HepG2 (cell line): ENCODE measurements around the gene ITPR1. TPM values are rescaled to one million over a fixed set of nuclear protein-coding genes. Genes with fewer than 3 reads are reported as not detected.

ENCODE experiments used
- ATAC-seq: fragments of 200-7000 bp; cut with Tn5 transposase; 3 replicates; pipeline ENCODE4 v1.9.1; 2020; ENCODE audit warnings: mild to moderate bottlenecking, moderate library complexity
- BruUV-seq: library from RNA; stranded (reverse); fragments of 400-500 nt; replicated peaks from 2 replicates; lab custom pipeline; 2021; lab: Mats Ljungman, UMichigan
- CTCF ChIA-PET: fragments of 300-600 bp; formaldehyde crosslinking; extraction: SDS; loops from one replicate; lab custom pipeline; 2021; ENCODE audit warnings: low total read pairs, inconsistent platforms, low intra/inter-chr PET ratio; lab: Yijun Ruan, JAX
- POLR2A ChIA-PET: fragments of 350-600 bp; sonication (Branson Sonifier 250); formaldehyde crosslinking; loops from one replicate; lab custom pipeline; 2020; ENCODE audit warnings: antibody characterized with exemption, inconsistent platforms; lab: Yijun Ruan, JAX
- DNase-seq: peaks from one replicate; pipeline ENCODE4 v3.0.0-alpha.2; 2015; ENCODE audit warnings: low spot score
- FAIRE-seq: peaks from 3 replicates; lab custom pipeline; 2011; peaks lifted over from hg19 to GRCh38; lab: Jason Lieb, UNC
- H2AFZ ChIP-seq: one replicate; pipeline ENCODE4 v1.6.1; 2011; ENCODE audit warnings: low read length, inconsistent platforms
- H3K27ac ChIP-seq: fragments of 300-600 bp; 3 replicates; pipeline ENCODE4 v1.8.0; 2011; ENCODE audit warnings: mixed run types, mild to moderate bottlenecking, mixed read lengths, low read length, inconsistent platforms; ENCODE audit not compliant: insufficient read depth; ENCODE audit errors: extremely low read length
- H3K27me3 ChIP-seq, 2 experiments: fragments of 200-600 bp in 1 of 2; 2 replicates in 1 of 2; 3 replicates in 1 of 2; pipeline versions ENCODE4 v1.6.0 to v1.8.0; 2011; ENCODE audit warnings: low read length in 2 of 2, mild to moderate bottlenecking in 2 of 2, moderate library complexity in 2 of 2, inconsistent platforms in 1 of 2; ENCODE audit not compliant: insufficient read depth in 2 of 2, control insufficient read depth in 1 of 2
- H3K36me3 ChIP-seq, 2 experiments: fragments of 200-600 bp in 1 of 2; replicated peaks in 1 of 2; 2 replicates in 1 of 2; 3 replicates in 1 of 2; pipeline versions ENCODE4 v1.5.1 to v1.8.0; 2011; ENCODE audit warnings: low read length in 2 of 2, inconsistent platforms in 1 of 2; ENCODE audit not compliant: insufficient read depth in 2 of 2, control insufficient read depth in 1 of 2
- H3K4me1 ChIP-seq: 2 replicates; pipeline ENCODE4 v1.5.1; 2012; ENCODE audit warnings: low read length, inconsistent platforms; ENCODE audit not compliant: insufficient read depth
- H3K4me2 ChIP-seq: 2 replicates; pipeline ENCODE4 v1.6.0; 2011; ENCODE audit warnings: low read depth, low read length, inconsistent platforms
- H3K4me3 ChIP-seq, 3 experiments: fragments of 200-600 bp in 1 of 3; sonication (generic), shearing (Covaris generic) in 1 of 3; replicated peaks in 1 of 3; 2 replicates each; pipeline ENCODE4 v1.5.1; 2011 to 2016; ENCODE audit warnings: low read length in 3 of 3, inconsistent platforms in 2 of 3, low read depth in 2 of 3, mild to moderate bottlenecking in 2 of 3, control low read depth in 1 of 3, mixed read lengths in 1 of 3; ENCODE audit not compliant: insufficient read depth in 1 of 3
- H3K79me2 ChIP-seq: one replicate; pipeline ENCODE4 v1.6.1; 2011; ENCODE audit warnings: low read length, inconsistent platforms; ENCODE audit not compliant: insufficient read depth
- H3K9ac ChIP-seq: 2 replicates; pipeline ENCODE4 v1.6.0; 2011; ENCODE audit warnings: mild to moderate bottlenecking, low read depth, low read length, inconsistent platforms; ENCODE audit not compliant: insufficient read depth
- H3K9me3 ChIP-seq: 2 replicates; pipeline ENCODE4 v1.5.1; 2012; ENCODE audit warnings: mild to moderate bottlenecking, low read length
- H4K20me1 ChIP-seq: 2 replicates; pipeline ENCODE4 v1.6.0; 2011; ENCODE audit warnings: inconsistent platforms, mild to moderate bottlenecking, low read length, moderate library complexity; ENCODE audit not compliant: insufficient read depth
- BRCA1 ChIP-seq: sonication (generic); formaldehyde crosslinking; IDR thresholded peaks from 2 replicates; pipeline ENCODE4 v1.4.0; 2020; ENCODE audit warnings: missing genetic modification reagents
- CBX5 ChIP-seq: sonication (generic); formaldehyde crosslinking; IDR thresholded peaks from 2 replicates; pipeline ENCODE4 v1.4.0; 2020; ENCODE audit warnings: missing genetic modification reagents, borderline replicate concordance
- ETV5 ChIP-seq: IDR thresholded peaks from 2 replicates; pipeline ENCODE4 v1.6.1; 2018; ENCODE audit warnings: missing biosample characterization, missing genetic modification reagents, inconsistent platforms, borderline replicate concordance
- GTF3A ChIP-seq: sonication (generic); formaldehyde crosslinking; conservative IDR thresholded peaks from 2 replicates; pipeline ENCODE4 v1.4.0; 2020; ENCODE audit warnings: mild to moderate bottlenecking, missing genetic modification reagents
- HNF4G ChIP-seq, 2 experiments: sonication (generic) in 1 of 2; formaldehyde crosslinking in 1 of 2; IDR thresholded peaks; 2 replicates each; pipeline versions ENCODE4 v1.4.0 to v1.6.1; 2011 to 2020; ENCODE audit warnings: borderline replicate concordance in 2 of 2, low read depth in 2 of 2, mild to moderate bottlenecking in 2 of 2, low read length in 1 of 2, missing genetic modification reagents in 1 of 2, moderate library complexity in 1 of 2
- KDM6A ChIP-seq: IDR thresholded peaks from 2 replicates; pipeline ENCODE4 v1.6.1; 2016; ENCODE audit warnings: low read depth
- MXD4 ChIP-seq: IDR thresholded peaks from 2 replicates; pipeline ENCODE4 v1.6.1; 2016; ENCODE audit warnings: mild to moderate bottlenecking, missing biosample characterization, missing genetic modification reagents
- TAF15 ChIP-seq: fragments of 200-400 bp; formaldehyde crosslinking; IDR thresholded peaks from one replicate; pipeline ENCODE4 v1.6.1; 2018; ENCODE audit warnings: mild to moderate bottlenecking, low read depth, low read length; ENCODE audit not compliant: poor library complexity, severe bottlenecking
- TBL1XR1 ChIP-seq: fragments of 150-350 bp; IDR thresholded peaks from 2 replicates; pipeline ENCODE4 v1.6.1; 2014; ENCODE audit warnings: borderline replicate concordance, low read length; ENCODE audit not compliant: partially characterized antibody
- ZMYM2 ChIP-seq: sonication (generic); formaldehyde crosslinking; IDR thresholded peaks from 2 replicates; pipeline ENCODE4 v1.8.0; 2022; ENCODE audit warnings: mild to moderate bottlenecking, missing genetic modification reagents
- ZNF280B ChIP-seq: sonication (generic); formaldehyde crosslinking; IDR thresholded peaks from 2 replicates; pipeline ENCODE4 v1.5.0; 2020; ENCODE audit warnings: missing genetic modification reagents, mild to moderate bottlenecking, borderline replicate concordance
- WGBS: methylation state at CpG from one replicate; pipeline ENCODE4 v1.1.6; 2017; ENCODE audit warnings: low lambda C conversion rate; 5-methylcytosine and 5-hydroxymethylcytosine counted together
- in situ Hi-C: cut with HindIII; loops from 2 replicates; pipeline ENCODE4 v1.10.0; 2017; ENCODE audit warnings: low pct_unique_long_range_greater_than_20kb; ENCODE audit not compliant: extremely low pct_ligation_motif_present
- intact Hi-C: fragments of 100-400 bp; cut with micrococcal nuclease; formaldehyde crosslinking; loops from one replicate; pipeline ENCODE4 v1.10.0; 2022; ENCODE audit not compliant: unreplicated experiment
- polyA plus RNA-seq, 8 experiments: library from polyadenylated mRNA; depleted of rRNA in 3 of 8; stranded (reverse) in 7 of 8; unstranded in 1 of 8; fragments of >200 nt; fragmentation: Illumina TruSeq in 4 of 8; extraction: Trizol in 4 of 8; gene quantifications; 2 replicates each; pipeline versions ENCODE4 v1.2.1 to v1.2.3, GENCODE V29; 2011 to 2016; ENCODE audit warnings: low read depth in 4 of 8, missing spikeins in 1 of 8, mixed read lengths in 1 of 8; ENCODE audit not compliant: insufficient read depth in 1 of 8
- total RNA-seq, 5 experiments: library from RNA; depleted of rRNA; stranded (reverse); fragments of >200 nt; fragmentation: Illumina TruSeq; extraction: Trizol; gene quantifications; 2 replicates each; pipeline ENCODE4 v1.2.3, GENCODE V29; 2016; ENCODE audit warnings: low read depth in 1 of 5
- TF ChIP-seq, protein P1 (sequence below): sonication (generic); formaldehyde crosslinking; IDR thresholded peaks from 2 replicates; pipeline ENCODE4 v1.4.0; 2020; ENCODE audit warnings: missing genetic modification reagents

Gene ITPR1
- total and polyA plus RNA-seq, 2 of the 13 experiments (the other 11 are each of a cell fraction or from before 2014, with no cell fraction given): 10.0 to 11.4 TPM

DNA sequence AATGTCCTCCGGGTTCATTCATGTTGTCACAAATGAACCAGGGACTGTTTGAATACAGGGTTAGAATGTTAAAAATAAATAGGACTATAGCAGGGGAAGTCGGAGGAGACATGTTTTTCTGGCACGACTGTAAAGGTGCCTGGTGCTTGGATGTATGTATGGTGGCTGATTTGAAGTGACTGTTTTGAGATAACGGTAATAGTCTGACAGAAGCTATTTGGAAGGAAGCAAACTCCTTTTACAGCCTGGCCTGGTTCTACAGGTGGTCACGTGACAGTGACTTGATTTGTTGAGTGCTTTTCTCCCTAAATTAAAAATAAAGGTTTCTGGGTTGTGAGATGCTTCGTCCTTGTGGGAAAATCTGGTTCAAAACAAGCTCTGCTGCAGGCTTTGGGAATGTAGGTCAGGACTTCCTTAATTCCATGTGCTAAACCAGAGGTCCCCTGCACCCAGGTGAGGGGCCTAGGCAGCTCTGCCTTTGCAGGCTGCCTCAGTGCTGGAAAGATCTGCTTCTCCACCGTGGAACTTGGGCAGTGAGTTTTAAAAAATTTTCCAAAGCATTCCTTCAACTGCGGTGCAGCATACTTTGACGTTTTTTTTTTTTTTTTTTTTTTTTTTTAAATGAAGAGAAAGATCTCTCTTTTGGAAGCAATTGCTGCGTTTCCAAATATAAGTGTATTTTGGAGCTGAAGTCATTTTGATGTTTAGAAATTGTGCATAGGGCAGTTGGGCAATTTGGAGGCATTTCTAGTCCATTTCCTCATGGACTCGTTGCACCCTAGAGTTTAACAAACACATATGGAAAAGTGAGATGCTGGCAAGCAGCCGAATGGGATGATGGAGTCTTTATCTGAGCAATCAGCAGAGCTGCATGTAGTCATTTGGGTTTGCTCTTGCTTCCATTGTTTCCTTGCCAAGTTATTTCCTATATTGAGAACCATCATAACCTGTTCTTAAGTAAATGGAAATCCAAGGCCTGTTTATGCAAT, 30.9 kb downstream of the ITPR1 start:
- ATAC-seq (no peak), DNase-seq (peak; percentile 20), FAIRE-seq (no peak)

More for the DNA sequence above, 30.9 kb downstream of the ITPR1 start:
- Histone ChIP-seq H3K27ac (no peak overlapping the region), H3K9ac (no peak overlapping the region), H3K79me2 (no peaks in the 10 kb centered on the region), H3K4me1 (no peaks in the 10 kb centered on the region), H3K36me3 (peaks cover 2 to 7% of the 10 kb centered on the region in 2 experiments; a peak in 3 of 5 replicates), H3K27me3 (no peaks in the 10 kb centered on the region), H3K4me3 (no peak overlapping the region), H3K9me3 (no peaks in the 10 kb centered on the region), H3K4me2 (no peak overlapping the region), H4K20me1 (no peaks in the 10 kb centered on the region), H2AFZ (no peak overlapping the region)
- no TSS peak for BruUV-seq
- intact Hi-C loops: no loop called here
- in situ Hi-C loops: no loop called here
- CTCF ChIA-PET: no interaction called here
- POLR2A ChIA-PET: no interaction called here
- TF ChIP-seq, protein P1, sequence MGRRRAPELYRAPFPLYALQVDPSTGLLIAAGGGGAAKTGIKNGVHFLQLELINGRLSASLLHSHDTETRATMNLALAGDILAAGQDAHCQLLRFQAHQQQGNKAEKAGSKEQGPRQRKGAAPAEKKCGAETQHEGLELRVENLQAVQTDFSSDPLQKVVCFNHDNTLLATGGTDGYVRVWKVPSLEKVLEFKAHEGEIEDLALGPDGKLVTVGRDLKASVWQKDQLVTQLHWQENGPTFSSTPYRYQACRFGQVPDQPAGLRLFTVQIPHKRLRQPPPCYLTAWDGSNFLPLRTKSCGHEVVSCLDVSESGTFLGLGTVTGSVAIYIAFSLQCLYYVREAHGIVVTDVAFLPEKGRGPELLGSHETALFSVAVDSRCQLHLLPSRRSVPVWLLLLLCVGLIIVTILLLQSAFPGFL (CRISPR knock-in tag): no peak
- TF ChIP-seq GTF3A: no peak
- no peak for TF ChIP-seq MXD4 (CRISPR knock-in tag)
- no peak for TF ChIP-seq BRCA1 (CRISPR knock-in tag)
- no peak for TF ChIP-seq KDM6A (CRISPR knock-in tag)
- TF ChIP-seq HNF4G (IDR thresholded peaks at IDR 0.05; ENCODE audit: borderline replicate concordance, low read depth, low read length): no peak
- no peak for TF ChIP-seq HNF4G (CRISPR knock-in tag; IDR thresholded peaks at IDR 0.05; ENCODE audit: borderline replicate concordance, low read depth)
- TF ChIP-seq ZMYM2 (CRISPR knock-in tag): no peak
- TF ChIP-seq CBX5 (CRISPR knock-in tag): no peak
- no peak for TF ChIP-seq ZNF280B (CRISPR knock-in tag)
- TF ChIP-seq TBL1XR1: no peak
- no peak for TF ChIP-seq TAF15
- no peak for TF ChIP-seq ETV5 (CRISPR knock-in tag)
- 80% methylated on average over 12 of the region's 12 CpGs for WGBS
